Amniotic stem cell (primary cell): Measurements from ENCODE around the gene FXYD6.

ENCODE experiments used
- DNase-seq: peaks from one replicate; lab custom pipeline; 2025; lab: John Stamatoyannopoulos, UW

FXYD6 gene

GRCh38 chr11:117910525-117910924, 34.1 kb upstream of the FXYD6 start:
- no peak for DNase-seq

- no peak for DNase-seq
These were observed 33.3 kb upstream of the FXYD6 start for GRCh38 chr11:117909611-117910382.

GRCh38 chr11:117908959-117909610, 32.6 kb upstream of the FXYD6 start:
- DNase-seq, result no peak

DNA sequence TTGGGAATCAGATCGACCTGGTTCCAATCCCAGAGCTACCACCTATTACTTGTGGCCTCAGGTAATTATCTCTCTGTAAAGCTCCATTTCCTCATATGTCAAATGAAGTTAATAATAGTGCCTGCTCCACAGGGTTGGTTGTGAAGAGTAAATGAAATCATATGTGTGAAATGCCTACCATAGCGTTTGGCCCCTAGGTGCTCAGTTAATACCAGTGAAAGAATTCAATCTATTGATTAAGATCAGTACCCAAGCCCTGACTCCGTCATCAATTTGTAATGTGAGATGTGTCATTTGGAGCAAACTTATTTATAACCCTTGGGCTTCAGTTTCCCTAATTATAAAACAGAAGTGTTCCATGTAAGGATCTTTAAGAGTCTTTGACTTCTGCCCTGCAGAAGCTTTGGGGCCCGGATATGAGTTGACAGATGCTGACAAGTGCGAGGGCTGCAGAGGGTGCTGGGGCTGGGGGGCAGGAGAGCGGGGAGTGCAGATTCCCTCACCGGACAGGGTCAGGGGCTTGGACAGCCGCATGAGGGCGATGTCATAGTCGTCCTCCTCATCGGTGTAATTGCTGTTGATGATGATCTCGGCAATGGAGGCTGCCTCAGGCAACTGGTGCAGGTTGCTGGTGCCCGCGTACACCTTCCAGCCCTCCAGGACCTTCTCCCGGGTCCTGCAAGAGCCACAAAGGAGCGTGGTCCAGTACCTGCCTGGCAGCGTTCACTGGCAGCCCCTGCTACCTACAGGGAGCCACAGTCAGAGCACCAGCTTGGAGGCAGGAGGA, 31.8 kb upstream of the FXYD6 start:
- DNase-seq, result no peak

- peak; percentile 36 for DNase-seq
These were observed 31.0 kb upstream of the FXYD6 start for GRCh38 chr11:117907276-117908108.

- DNase-seq, result no peak
These were observed 30.3 kb upstream of the FXYD6 start for GRCh38 chr11:117906710-117907109.

DNA sequence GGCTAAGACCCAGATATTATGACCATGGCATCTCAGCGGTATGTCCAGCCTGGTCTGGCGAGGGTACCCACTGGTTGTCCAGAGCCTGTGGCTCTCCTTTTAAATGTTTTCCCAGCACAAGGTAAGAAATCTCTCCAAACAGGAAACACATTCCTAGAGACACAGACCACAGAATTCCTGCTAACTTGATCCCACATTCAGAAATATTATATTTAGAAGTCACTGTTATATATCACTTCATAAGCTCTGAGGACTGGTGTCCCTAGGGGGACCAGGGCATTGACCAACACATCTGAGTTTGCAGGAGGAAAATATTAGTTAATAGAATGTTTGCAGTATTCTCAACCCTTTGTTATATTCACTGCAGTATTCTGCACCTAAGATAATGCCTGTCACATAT, 29.7 kb upstream of the FXYD6 start:
- no peak for DNase-seq

DNA sequence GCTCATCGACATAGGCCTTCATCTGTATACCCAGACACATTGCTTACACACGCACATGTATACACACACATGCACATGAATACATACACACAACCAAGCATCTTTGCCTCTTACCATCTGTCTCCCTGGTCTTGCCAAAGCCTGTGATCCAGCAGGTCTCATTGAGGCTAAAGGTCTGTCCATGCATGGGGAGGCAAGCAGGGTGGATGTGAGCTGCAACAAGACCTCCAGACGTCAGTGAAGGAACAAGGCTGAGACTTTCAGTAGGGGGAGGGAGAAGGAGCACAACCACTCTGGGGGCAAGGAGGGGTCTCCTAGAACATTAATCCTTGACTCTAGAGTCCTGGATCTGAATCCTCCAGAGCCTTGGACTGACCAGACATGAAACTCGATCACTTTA, 29.1 kb upstream of the FXYD6 start:
- DNase-seq, result no peak

GRCh38 chr11:117903505-117904382, 27.3 kb upstream of the FXYD6 start:
- no peak for DNase-seq

GRCh38 chr11:117902001-117902845, 25.8 kb upstream of the FXYD6 start:
- no peak for DNase-seq

DNA sequence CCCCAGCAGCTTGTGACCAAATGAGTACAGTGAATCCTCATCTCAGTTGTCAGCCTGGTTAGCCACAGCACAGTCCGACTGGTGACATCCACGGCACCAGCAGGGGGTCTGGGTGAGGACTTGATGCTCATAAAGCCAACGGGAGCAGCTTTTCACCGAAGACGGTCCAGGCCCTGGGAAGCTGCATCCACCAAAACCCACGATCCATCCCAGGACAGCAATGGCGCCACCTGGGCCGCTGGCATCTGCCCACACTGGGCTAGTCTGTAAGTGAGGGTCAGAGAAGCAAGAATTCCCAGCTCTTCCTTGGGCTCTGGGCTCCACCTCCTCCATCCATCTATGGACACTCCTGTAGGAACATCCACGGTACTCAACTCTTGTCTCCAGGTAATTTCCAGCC, 25.1 kb upstream of the FXYD6 start:
- no peak for DNase-seq

- DNase-seq, result no peak
These were observed 24.4 kb upstream of the FXYD6 start for GRCh38 chr11:117900720-117901440.

GRCh38 chr11:117900121-117900648, 23.7 kb upstream of the FXYD6 start:
- DNase-seq, result no peak

DNA sequence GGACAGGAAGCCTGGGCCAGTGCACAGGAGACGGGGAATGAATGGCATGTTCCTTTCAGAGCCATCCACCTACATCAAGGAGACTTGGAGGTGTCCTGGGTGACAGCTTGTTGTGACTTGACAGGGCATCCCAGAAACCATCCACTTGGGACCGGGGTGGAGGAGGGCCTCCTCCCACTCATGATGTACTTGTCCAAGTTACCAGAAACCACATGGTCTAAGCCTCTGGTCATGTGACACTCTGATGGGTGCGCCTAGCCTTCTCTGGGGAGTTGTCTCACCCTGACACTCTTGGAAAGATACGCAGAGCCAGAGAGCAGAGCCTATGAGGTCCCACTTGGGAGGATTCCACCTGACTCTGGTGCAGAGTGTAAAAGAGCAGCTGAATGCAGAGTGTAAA, 21.6 kb upstream of the FXYD6 start:
- DNase-seq, result no peak

GRCh38 chr11:117892651-117893050, 16.2 kb upstream of the FXYD6 start:
- DNase-seq, result no peak

- no peak for DNase-seq
These were observed 14.9 kb upstream of the FXYD6 start for GRCh38 chr11:117891362-117891761.

DNA sequence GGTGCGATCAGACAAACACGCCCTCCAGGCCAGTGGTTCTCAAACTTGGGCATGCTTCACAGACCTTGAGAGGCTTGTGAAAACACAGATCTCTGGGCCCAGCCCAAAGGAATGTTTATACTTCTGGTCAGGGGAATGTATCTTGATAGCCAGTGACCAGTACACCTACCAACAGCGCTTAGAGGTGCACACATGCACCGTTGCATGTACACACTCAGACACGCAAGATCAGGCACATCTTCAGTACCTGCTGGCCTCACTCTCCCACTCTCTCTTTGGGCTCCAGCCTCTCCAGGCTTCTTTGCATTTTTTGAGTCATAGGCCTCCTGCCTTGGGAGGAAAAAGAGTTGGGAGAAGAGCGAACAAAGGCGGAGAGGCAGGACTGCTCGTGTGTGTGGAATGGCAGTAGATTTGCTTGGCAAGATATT, 11.7 kb upstream of the FXYD6 start:
- DNase-seq, result no peak

DNA sequence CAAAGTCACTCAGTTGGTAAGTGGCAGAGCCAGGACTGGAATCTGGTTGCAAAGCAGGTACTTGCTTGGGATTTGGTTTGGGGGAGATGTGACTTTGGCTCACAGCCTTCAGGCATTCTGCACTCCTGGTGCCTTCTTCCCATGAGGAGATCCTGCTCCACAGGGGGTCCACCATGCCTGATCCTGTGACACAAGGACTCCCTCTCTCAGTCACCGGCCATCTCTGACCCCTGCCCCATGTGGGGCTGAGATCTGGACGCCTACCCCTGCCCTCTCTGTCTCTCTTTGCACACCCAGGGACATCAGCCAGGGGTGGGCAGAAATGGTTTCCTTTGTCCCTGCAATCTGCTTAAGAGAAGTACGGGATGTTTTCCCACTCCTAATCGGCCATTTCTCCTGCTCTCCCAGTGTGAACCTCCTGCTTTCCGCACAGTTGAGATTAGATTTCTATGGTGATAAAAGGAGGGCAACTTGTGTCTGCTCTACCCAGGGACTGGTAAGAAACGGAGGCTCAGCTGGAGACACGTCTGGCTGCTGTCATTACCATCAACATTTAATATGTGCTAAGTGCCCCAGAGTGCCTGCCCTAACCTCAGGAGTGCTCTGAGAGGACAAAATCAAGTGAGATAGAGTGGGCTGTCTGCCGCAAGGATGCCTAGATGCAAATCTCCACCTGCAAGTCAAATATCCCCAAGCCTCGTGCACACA, 11.1 kb upstream of the FXYD6 start:
- DNase-seq, result no peak
